Retinal pigment epithelial cell (primary cell): Measurements from ENCODE around the gene UBAC1.

Experiments used
- DNase-seq: peaks from one replicate; pipeline ENCODE4 v3.0.0-alpha.2; 2010; ENCODE audit warnings: low read depth
- H3K4me3 ChIP-seq: 2 replicates; pipeline ENCODE4 v1.5.1; 2011; ENCODE audit warnings: mild to moderate bottlenecking, low read length, control low read depth, moderate library complexity
- CTCF ChIP-seq: conservative IDR thresholded peaks from 2 replicates; pipeline ENCODE4 v1.5.1; 2011; ENCODE audit warnings: low read depth, low read length, control low read depth, inconsistent platforms

The UBAC1 gene

GRCh38 chr9:135993765-135994500 is 32.8 kb upstream of the UBAC1 start:
- DNase-seq: no peak
- no peak for TF ChIP-seq CTCF
- H3K4me3 ChIP-seq: no peak overlapping the region

GRCh38 chr9:135993409-135993742 is 32.2 kb upstream of the UBAC1 start:
- DNase-seq: no peak
- no peak for TF ChIP-seq CTCF
- H3K4me3 ChIP-seq: no peak overlapping the region

- H3K4me3 ChIP-seq: peak overlapping the region; percentile 25
- no peak for DNase-seq
- no peak for TF ChIP-seq CTCF
Observed at GRCh38 chr9:135992486-135993408, 31.6 kb upstream of the UBAC1 start.

GRCh38 chr9:135991771-135992170 is 30.6 kb upstream of the UBAC1 start:
- TF ChIP-seq CTCF: no peak
- no peak for DNase-seq
- H3K4me3 ChIP-seq: no peak overlapping the region

GRCh38 chr9:135990468-135991429 is 29.6 kb upstream of the UBAC1 start:
- peak; percentile 29 for DNase-seq
- no peak for TF ChIP-seq CTCF
- no peak overlapping the region for H3K4me3 ChIP-seq

- H3K4me3 ChIP-seq: no peak overlapping the region
- DNase-seq: no peak
- TF ChIP-seq CTCF: no peak
Observed at GRCh38 chr9:135989722-135990467, 28.7 kb upstream of the UBAC1 start.
